Measurements from ENCODE around the gene ZHX3.
A peak's percentile ranks its signal among the peaks of the same experiment; 100 is the strongest.
"Not testable (repeated sequence)": the region's sequence is repeated elsewhere in the genome, so short reads cannot be mapped to it uniquely, and the experiment has no call there.

ZHX3 gene

DNA sequence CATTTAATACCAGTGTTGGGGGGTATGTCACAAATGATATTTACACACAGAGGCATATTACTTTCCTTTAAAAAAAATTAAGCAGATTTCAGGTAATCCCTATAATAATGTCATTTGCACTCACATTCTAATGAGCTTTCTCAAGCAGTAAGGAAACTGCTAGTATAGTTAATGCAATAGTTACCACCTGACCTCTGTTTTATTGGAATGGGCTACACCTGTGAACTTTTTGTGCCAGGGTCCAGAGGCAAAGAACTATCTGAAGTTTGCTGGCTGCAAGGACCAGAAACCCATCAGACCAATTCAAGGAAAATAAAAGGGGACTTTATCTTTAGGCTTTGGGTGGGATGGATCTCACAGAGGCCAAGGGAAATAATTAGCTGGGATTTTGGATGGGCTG, 2.9 kb upstream of the ZHX3 start:
- peaks cover 14% of the 10 kb centered on the region for H3K27me3 ChIP-seq (ENCODE audit: control insufficient read depth, insufficient read depth, low read length)
- H3K9ac ChIP-seq (ENCODE audit: low read length), result no peak overlapping the region
- no peak overlapping the region for H3K4me3 ChIP-seq (ENCODE audit: low read length)
- H3K4me1 ChIP-seq (ENCODE audit: control insufficient read depth, low read depth, low read length), result peaks cover 5% of the 10 kb centered on the region
- no peaks in the 10 kb centered on the region for H3K9me3 ChIP-seq (ENCODE audit: control insufficient read depth, low read depth, low read length)
- H3K36me3 ChIP-seq (ENCODE audit: control insufficient read depth, low read depth, low read length), result no peaks in the 10 kb centered on the region
- H3K27ac ChIP-seq (ENCODE audit: low read length), result no peak overlapping the region

DNA sequence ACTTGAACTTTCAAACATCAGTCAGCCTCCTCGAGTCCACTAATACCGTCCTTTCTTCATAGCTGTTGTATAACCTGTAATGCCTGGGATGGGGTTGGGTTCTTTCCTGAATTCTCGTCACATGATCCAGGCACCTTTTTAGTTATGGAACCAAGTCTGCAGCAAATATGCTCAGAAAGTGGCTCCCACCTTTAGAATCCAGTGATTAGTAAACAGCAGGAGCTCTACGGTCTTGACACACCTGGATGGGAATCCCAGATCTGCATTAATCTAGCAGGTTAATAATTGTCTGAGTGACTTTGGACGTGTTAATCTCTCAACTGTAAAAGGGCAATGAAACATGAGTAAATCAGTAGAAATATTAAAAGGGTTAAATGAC, 729 bp upstream of the ZHX3 start:
- Histone ChIP-seq H3K4me1 (ENCODE audit: control insufficient read depth, low read depth, low read length) (peaks cover 5% of the 10 kb centered on the region), H3K27me3 (ENCODE audit: control insufficient read depth, insufficient read depth, low read length) (peaks cover 14% of the 10 kb centered on the region), H3K27ac (ENCODE audit: low read length) (no peak overlapping the region), H3K9me3 (ENCODE audit: control insufficient read depth, low read depth, low read length) (no peaks in the 10 kb centered on the region), H3K4me3 (ENCODE audit: low read length) (peak overlapping the region; percentile 58), H3K36me3 (ENCODE audit: control insufficient read depth, low read depth, low read length) (no peaks in the 10 kb centered on the region), H3K9ac (ENCODE audit: low read length) (peak overlapping the region; percentile 24)

DNA sequence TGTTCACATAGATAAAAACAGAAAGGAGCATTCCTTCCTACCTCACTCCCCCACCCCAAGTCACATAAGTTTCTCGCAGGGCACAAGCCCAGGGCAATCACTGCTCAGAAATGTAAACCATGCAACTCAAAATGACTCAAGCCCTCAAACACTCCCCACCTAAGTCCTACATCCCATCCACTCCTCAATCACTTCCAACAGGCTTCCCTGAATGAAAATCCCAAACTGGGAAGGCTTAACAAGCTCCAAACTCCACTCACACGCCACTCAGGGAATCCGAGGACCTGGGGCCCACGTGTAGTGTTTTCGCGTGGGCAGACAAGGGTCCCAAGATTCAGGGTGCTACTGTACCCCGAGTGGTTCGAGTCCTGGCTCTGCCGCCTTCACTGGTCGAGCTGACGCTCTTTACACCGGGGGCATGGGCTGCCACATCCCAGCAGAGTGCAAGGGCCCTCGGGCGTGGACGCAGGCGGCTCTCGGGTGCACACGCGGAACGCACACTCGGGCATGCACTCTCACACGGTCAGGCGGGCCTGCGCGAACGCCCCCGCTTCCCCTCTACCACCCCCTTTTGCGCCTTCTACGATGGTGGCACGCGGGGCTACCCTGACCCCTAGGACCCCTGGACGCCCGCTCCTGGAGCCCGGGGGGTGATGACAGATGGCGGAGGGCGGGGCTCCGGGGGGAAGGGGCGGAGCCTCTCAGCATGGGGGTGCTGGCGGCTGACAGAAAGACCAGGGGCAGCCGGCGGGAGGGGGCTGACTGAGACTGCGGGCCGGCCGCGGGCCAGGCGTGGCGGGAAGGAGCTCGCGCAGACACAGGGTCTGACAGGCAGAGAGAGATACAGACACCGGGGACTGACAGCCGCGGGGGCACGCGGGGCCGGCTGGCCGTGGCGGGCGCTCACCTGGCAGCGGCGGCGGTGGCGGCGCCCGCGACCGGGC, 657 bp downstream of the ZHX3 start:
- Histone ChIP-seq H3K4me3 (ENCODE audit: low read length) (peak overlapping the region; percentile 77), H3K4me1 (ENCODE audit: control insufficient read depth, low read depth, low read length) (peaks cover 5% of the 10 kb centered on the region), H3K27ac (ENCODE audit: low read length) (no peak overlapping the region), H3K9ac (ENCODE audit: low read length) (peak overlapping the region; percentile 34), H3K27me3 (ENCODE audit: control insufficient read depth, insufficient read depth, low read length) (peaks cover 14% of the 10 kb centered on the region), H3K36me3 (ENCODE audit: control insufficient read depth, low read depth, low read length) (no peaks in the 10 kb centered on the region), H3K9me3 (ENCODE audit: control insufficient read depth, low read depth, low read length) (no peaks in the 10 kb centered on the region)

DNA sequence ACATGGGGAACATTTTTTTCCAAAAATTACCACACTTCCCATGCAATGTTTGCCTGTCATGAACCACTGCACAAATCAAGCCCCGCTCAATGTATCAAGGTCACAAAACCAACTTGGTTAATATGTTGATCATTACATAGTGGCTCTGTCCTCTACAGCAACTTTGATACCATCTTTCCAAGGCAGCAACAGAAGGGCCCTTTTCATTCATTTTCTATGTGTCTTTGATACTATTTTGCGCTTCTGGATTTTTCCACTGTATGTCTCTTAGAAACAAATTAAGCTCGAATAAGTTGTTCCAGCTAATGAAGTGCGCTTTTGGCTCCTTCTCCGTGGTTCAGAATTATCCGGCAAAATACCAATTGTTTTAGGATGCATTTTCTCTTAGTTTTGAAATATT, 1.5 kb downstream of the ZHX3 start:
- peaks cover 5% of the 10 kb centered on the region for H3K4me1 ChIP-seq (ENCODE audit: control insufficient read depth, low read depth, low read length)
- H3K36me3 ChIP-seq (ENCODE audit: control insufficient read depth, low read depth, low read length), result no peaks in the 10 kb centered on the region
- H3K4me3 ChIP-seq (ENCODE audit: low read length), result peak overlapping the region; percentile 77
- peaks cover 14% of the 10 kb centered on the region for H3K27me3 ChIP-seq (ENCODE audit: control insufficient read depth, insufficient read depth, low read length)
- no peak overlapping the region for H3K9ac ChIP-seq (ENCODE audit: low read length)
- H3K9me3 ChIP-seq (ENCODE audit: control insufficient read depth, low read depth, low read length), result no peaks in the 10 kb centered on the region
- no peak overlapping the region for H3K27ac ChIP-seq (ENCODE audit: low read length)

DNA sequence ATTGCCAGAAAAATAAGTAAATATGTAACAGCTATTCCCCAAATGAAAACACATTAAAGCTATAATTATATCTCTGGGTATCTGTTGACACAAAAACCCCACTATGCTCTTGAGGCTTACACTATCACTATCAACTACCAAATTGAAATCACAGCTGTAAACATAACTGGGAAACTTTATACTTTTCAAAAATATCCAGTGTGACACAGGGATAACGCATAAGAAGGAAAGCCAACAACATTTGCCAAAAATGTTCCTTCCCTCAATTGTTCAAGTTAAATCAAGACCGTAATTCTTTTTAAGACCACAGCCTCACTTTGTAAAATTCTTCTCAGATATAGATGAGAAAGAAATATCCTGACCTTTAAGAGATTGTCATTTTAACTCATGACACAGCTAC, 3.1 kb downstream of the ZHX3 start:
- H3K4me3 ChIP-seq (ENCODE audit: low read length), result no peak overlapping the region
- no peak overlapping the region for H3K27ac ChIP-seq (ENCODE audit: low read length)
- H3K9me3 ChIP-seq (ENCODE audit: control insufficient read depth, low read depth, low read length), result no peaks in the 10 kb centered on the region

DNA sequence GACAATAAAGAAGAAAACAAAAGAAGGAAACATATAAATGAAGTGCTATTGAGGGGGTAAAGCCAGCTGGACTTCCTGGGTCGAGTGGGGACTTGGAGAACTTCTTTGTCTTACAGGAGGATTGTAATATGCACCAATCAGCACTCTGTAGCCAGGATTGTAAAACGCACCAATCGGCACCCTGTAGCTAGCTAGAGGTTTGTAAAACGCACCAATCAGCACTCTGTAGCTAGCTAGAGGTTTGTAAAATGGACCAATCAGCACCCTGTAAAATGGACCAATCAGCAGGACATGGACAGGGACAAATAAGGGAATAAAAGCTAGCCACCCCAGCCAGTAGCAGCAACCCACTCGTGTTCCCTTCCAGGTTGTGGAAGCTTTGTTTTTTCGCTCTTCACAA, 5.5 kb downstream of the ZHX3 start:
- H3K27me3 ChIP-seq (ENCODE audit: control insufficient read depth, insufficient read depth, low read length), result not testable (repeated sequence)
- peaks cover 12% of the 10 kb centered on the region for H3K4me1 ChIP-seq (ENCODE audit: control insufficient read depth, low read depth, low read length)

More for the DNA sequence above, 3.1 kb downstream of the ZHX3 start:
- H3K9ac ChIP-seq (ENCODE audit: low read length), result no peak overlapping the region
- peaks cover 14% of the 10 kb centered on the region for H3K27me3 ChIP-seq (ENCODE audit: control insufficient read depth, insufficient read depth, low read length)
- H3K4me1 ChIP-seq (ENCODE audit: control insufficient read depth, low read depth, low read length), result peaks cover 5% of the 10 kb centered on the region
- H3K36me3 ChIP-seq (ENCODE audit: control insufficient read depth, low read depth, low read length), result no peaks in the 10 kb centered on the region

DNA sequence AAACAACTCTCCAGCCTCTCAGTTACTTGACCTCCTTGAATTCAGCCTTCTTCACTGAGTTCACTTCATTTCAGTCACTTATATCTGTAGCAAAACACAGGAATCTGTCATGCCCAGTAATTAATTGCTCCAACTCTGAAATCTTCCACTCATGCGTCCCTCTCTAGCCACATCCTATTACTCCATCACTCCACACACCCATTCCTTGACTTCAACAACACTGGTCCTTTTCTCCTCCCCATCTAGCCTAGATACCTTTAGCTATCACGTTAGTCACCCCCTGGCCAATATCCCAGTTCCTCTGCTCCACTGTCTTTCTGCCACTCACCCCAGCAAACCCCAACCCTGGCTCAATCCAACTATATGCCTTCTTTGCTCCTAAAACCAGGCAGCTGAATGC, 7.7 kb downstream of the ZHX3 start:
- Histone ChIP-seq H3K9me3 (ENCODE audit: control insufficient read depth, low read depth, low read length) (no peaks in the 10 kb centered on the region), H3K27ac (ENCODE audit: low read length) (no peak overlapping the region), H3K4me1 (ENCODE audit: control insufficient read depth, low read depth, low read length) (peaks cover 12% of the 10 kb centered on the region), H3K9ac (ENCODE audit: low read length) (no peak overlapping the region), H3K4me3 (ENCODE audit: low read length) (no peak overlapping the region), H3K27me3 (ENCODE audit: control insufficient read depth, insufficient read depth, low read length) (no peaks in the 10 kb centered on the region), H3K36me3 (ENCODE audit: control insufficient read depth, low read depth, low read length) (no peaks in the 10 kb centered on the region)

More for the DNA sequence above, 5.5 kb downstream of the ZHX3 start:
- H3K4me3 ChIP-seq (ENCODE audit: low read length); H3K36me3 ChIP-seq (ENCODE audit: control insufficient read depth, low read depth, low read length); H3K9me3 ChIP-seq (ENCODE audit: control insufficient read depth, low read depth, low read length); H3K9ac ChIP-seq (ENCODE audit: low read length); H3K27ac ChIP-seq (ENCODE audit: low read length): not testable (repeated sequence)

DNA sequence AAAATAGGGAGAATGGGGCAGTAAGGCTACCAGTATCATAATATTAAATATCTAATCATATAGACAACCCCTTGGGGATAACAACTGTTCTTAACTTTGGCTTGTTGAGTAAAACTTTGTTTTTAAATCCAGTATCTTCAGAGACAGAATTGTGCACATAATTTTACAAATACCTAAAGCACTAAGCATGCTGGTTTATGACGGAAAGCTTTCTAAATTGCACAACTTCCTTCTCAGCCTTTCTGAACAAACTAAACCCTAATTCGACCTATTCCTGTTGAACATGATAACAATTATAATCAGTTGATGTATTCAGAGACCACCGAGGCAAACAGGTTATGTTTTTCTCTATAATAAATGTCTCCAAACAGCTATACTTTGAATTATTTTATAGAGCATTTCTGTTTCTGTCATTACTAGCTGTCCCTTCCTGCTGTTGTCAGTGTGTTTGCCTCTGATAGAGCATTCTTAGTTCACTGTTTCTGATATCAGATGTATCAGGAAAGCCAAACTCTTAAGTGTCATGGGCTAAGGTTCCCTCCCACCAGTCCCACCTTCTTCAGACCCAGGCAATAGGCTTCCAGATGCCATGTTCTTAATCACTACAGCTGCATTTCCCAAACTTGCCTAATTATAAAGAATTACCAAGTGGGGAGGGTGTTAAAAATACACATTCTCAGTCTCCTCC, 8.7 kb downstream of the ZHX3 start:
- no peak overlapping the region for H3K27ac ChIP-seq (ENCODE audit: low read length)
- H3K4me3 ChIP-seq (ENCODE audit: low read length), result no peak overlapping the region
- H3K27me3 ChIP-seq (ENCODE audit: control insufficient read depth, insufficient read depth, low read length), result no peaks in the 10 kb centered on the region
- H3K4me1 ChIP-seq (ENCODE audit: control insufficient read depth, low read depth, low read length), result peaks cover 12% of the 10 kb centered on the region
- H3K9ac ChIP-seq (ENCODE audit: low read length), result no peak overlapping the region
- H3K9me3 ChIP-seq (ENCODE audit: control insufficient read depth, low read depth, low read length), result no peaks in the 10 kb centered on the region
- no peaks in the 10 kb centered on the region for H3K36me3 ChIP-seq (ENCODE audit: control insufficient read depth, low read depth, low read length)

DNA sequence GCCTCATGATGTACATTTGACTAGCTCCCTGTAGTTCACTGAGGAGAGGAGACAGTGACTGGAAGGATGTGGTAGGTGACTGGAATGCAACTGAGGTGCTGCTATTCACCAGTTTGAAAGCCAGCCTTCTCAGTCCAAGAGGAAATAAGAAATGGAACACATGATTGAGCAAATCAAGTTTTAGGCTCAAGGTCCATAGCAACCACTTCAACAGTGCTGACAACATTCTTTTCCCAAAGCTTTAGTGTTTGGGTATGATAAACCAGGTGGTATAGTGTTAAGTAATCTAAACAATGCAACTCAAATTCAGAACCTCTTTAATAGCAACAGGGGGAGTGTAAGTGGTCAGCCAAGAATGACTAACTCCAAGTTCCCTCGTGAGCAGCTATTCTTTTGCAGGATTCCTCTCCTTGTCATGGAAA, 9.2 kb downstream of the ZHX3 start:
- Histone ChIP-seq H3K9ac (ENCODE audit: low read length) (no peak overlapping the region), H3K27ac (ENCODE audit: low read length) (no peak overlapping the region), H3K4me1 (ENCODE audit: control insufficient read depth, low read depth, low read length) (peaks cover 12% of the 10 kb centered on the region), H3K27me3 (ENCODE audit: control insufficient read depth, insufficient read depth, low read length) (no peaks in the 10 kb centered on the region), H3K9me3 (ENCODE audit: control insufficient read depth, low read depth, low read length) (no peaks in the 10 kb centered on the region), H3K4me3 (ENCODE audit: low read length) (no peak overlapping the region), H3K36me3 (ENCODE audit: control insufficient read depth, low read depth, low read length) (no peaks in the 10 kb centered on the region)

DNA sequence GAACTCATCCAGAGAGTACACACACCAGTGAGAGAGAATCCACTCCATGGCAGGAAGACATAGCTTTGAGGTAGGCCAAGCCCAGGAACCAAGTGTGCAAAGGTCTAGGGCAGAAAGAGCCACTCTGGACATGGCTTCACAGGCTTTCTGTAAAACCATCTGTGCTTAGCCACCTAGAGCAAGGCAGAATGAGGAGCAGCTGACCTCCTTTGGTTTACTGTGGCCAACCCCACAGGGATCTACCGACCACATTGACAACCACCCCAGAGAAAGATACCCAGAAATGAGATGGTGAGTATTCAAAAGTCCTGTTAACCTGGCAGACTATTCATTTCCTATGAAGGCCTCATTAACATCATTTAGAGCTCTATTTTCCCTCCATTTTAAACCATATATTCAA, 10.5 kb downstream of the ZHX3 start:
- peaks cover 12% of the 10 kb centered on the region for H3K4me1 ChIP-seq (ENCODE audit: control insufficient read depth, low read depth, low read length)
- H3K36me3 ChIP-seq (ENCODE audit: control insufficient read depth, low read depth, low read length), result no peaks in the 10 kb centered on the region
- no peak overlapping the region for H3K9ac ChIP-seq (ENCODE audit: low read length)
- no peak overlapping the region for H3K4me3 ChIP-seq (ENCODE audit: low read length)
- no peaks in the 10 kb centered on the region for H3K9me3 ChIP-seq (ENCODE audit: control insufficient read depth, low read depth, low read length)
- H3K27ac ChIP-seq (ENCODE audit: low read length), result no peak overlapping the region
- H3K27me3 ChIP-seq (ENCODE audit: control insufficient read depth, insufficient read depth, low read length), result no peaks in the 10 kb centered on the region

DNA sequence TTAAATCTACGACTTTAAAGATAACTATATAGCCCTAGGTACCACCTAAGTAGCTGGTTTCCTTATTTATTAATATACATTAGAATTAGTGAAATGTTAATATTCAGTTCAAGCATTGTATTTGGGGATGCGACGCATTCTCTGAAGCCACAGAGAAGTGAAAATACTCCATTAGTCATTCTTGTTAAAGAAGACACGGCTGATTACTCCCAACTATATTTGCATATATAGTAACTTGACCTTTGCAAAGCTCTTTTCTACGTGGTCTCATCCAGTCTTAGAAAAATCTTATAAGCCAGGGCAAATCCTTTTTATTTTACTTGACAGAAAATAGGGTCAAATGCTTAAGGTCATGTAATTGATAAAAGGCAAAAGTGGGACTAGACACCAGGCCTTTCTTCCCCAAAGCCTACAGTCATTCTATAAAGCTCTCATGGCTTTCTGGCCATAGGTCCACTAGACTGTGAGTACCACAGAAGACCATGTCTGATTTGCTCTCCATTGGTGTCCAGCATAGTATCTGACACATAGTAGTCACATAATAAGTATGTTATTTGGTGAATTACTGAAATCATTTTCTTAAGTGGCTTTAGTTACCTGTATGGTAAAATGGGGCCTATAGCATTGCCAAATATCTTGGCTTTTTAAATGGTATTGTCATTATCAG, 11.3 kb downstream of the ZHX3 start:
- Histone ChIP-seq H3K27me3 (ENCODE audit: control insufficient read depth, insufficient read depth, low read length) (no peaks in the 10 kb centered on the region), H3K9me3 (ENCODE audit: control insufficient read depth, low read depth, low read length) (no peaks in the 10 kb centered on the region), H3K4me1 (ENCODE audit: control insufficient read depth, low read depth, low read length) (peaks cover 12% of the 10 kb centered on the region), H3K4me3 (ENCODE audit: low read length) (no peak overlapping the region), H3K27ac (ENCODE audit: low read length) (no peak overlapping the region), H3K36me3 (ENCODE audit: control insufficient read depth, low read depth, low read length) (no peaks in the 10 kb centered on the region), H3K9ac (ENCODE audit: low read length) (no peak overlapping the region)

Data from iPS-18a (cell line).